AG08395 (cell line): ENCODE data around the gene CYB5R4.
"Not testable (repeated sequence)": the region's sequence is repeated elsewhere in the genome, so short reads cannot be mapped to it uniquely, and the experiment has no call there.

ENCODE experiments used
- DNase-seq: peaks from one replicate; pipeline ENCODE4 v3.0.0; 2012; ENCODE audit warnings: mixed read lengths, low spot score

CYB5R4 gene

GRCh38 chr6:83867043-83867442 lies 7.6 kb downstream of the CYB5R4 start:
- DNase-seq: no peak

- peak; percentile 40 for DNase-seq
Measured at GRCh38 chr6:83867527-83868161, 8.2 kb downstream of the CYB5R4 start.

- peak; percentile 7 for DNase-seq
Measured at GRCh38 chr6:83868639-83869038, 9.2 kb downstream of the CYB5R4 start.

GRCh38 chr6:83870649-83871048 lies 11.2 kb downstream of the CYB5R4 start:
- no peak for DNase-seq

- DNase-seq: no peak
Measured at GRCh38 chr6:83872386-83873118, 13.1 kb downstream of the CYB5R4 start.

GRCh38 chr6:83873869-83874268 lies 14.4 kb downstream of the CYB5R4 start:
- DNase-seq: no peak

- DNase-seq: no peak
Measured at GRCh38 chr6:83875843-83876242, 16.4 kb downstream of the CYB5R4 start.

GRCh38 chr6:83878902-83879644 lies 19.6 kb downstream of the CYB5R4 start:
- no peak for DNase-seq

GRCh38 chr6:83879746-83880145 lies 20.3 kb downstream of the CYB5R4 start:
- peak; percentile 43 for DNase-seq

GRCh38 chr6:83883240-83883639 lies 23.8 kb downstream of the CYB5R4 start:
- no peak for DNase-seq

- peak; percentile 47 for DNase-seq
Measured at GRCh38 chr6:83884523-83884922, 25.0 kb downstream of the CYB5R4 start.

- DNase-seq: no peak
Measured at GRCh38 chr6:83885984-83886383, 26.5 kb downstream of the CYB5R4 start.

GRCh38 chr6:83889621-83890020 lies 30.1 kb downstream of the CYB5R4 start:
- DNase-seq: no peak

GRCh38 chr6:83890520-83890919 lies 31.0 kb downstream of the CYB5R4 start:
- DNase-seq: no peak

- DNase-seq: no peak
Measured at GRCh38 chr6:83891586-83891985, 32.1 kb downstream of the CYB5R4 start.

- DNase-seq: no peak
Measured at GRCh38 chr6:83893024-83893423, 33.5 kb downstream of the CYB5R4 start.

GRCh38 chr6:83897094-83897493 lies 37.6 kb downstream of the CYB5R4 start:
- not testable (repeated sequence) for DNase-seq

- no peak for DNase-seq
Measured at GRCh38 chr6:83901624-83902023, 42.1 kb downstream of the CYB5R4 start.

- no peak for DNase-seq
Measured at GRCh38 chr6:83904395-83904794, 44.9 kb downstream of the CYB5R4 start.

- DNase-seq: no peak
Measured at GRCh38 chr6:83905648-83906047, 46.2 kb downstream of the CYB5R4 start.

GRCh38 chr6:83907623-83908390 lies 48.3 kb downstream of the CYB5R4 start:
- DNase-seq: not testable (repeated sequence)

- no peak for DNase-seq
Measured at GRCh38 chr6:83908813-83909212, 49.3 kb downstream of the CYB5R4 start.
